WI38 (cell line): ENCODE measurements around the gene IFNAR1.

Experiments
- H3K4me3 ChIP-seq: 2 replicates; pipeline ENCODE4 v1.5.1; 2011; ENCODE audit warnings: low read depth, mild to moderate bottlenecking, control low read depth, low read length
- CTCF ChIP-seq: IDR thresholded peaks from 2 replicates; pipeline ENCODE4 v1.5.1; 2012; ENCODE audit warnings: low read depth, mild to moderate bottlenecking, control low read depth, low read length

Gene IFNAR1

GRCh38 chr21:33305938-33306337, 18.8 kb upstream of the IFNAR1 start:
- TF ChIP-seq CTCF, result no peak
- no peak overlapping the region for H3K4me3 ChIP-seq

DNA sequence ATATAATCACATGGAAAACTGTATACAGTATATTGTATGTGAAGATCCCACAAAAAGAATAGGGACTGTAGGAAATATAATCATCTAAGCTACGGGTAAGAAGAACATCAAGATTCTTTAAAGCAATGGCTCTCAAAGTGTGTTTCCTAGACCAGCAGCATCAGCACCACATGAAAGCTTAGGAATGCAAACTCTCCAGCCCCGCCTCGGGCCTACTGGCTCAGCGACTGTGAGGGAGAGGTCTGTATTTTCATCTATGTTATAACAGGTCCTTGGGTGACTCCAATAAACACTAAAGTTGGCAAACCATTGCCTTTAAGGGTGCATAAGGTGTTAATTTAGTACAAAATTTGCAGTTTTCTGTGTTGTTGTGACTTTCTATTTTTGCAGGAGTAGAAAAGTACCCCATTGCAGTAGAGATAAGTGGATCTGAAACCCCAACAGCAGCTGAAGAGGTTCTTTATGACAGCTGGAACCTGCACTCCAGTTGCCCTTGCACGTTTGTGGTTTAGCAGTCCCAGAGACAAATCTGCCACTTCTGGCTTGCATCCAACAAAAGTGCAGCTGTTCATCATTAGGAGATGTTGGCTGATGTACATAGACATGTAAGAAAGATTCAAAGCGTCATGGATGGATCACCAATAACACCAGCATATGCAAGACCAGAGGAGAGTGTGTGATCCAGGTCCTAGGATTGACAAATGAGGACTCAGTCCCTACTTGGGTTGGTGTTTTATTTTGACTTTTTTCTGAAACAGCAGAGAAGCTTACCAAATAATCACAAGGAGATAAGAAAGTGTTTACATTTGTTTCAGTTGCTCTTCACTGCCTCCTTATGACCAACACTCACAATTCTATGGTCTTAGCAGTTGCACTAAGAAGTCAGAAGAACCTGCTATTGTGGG, 15.9 kb upstream of the IFNAR1 start:
- no peak for TF ChIP-seq CTCF
- H3K4me3 ChIP-seq, result no peak overlapping the region

GRCh38 chr21:33309778-33310177, 15.0 kb upstream of the IFNAR1 start:
- H3K4me3 ChIP-seq, result no peak overlapping the region
- TF ChIP-seq CTCF, result no peak

- no peak overlapping the region for H3K4me3 ChIP-seq
- no peak for TF ChIP-seq CTCF
Observed at GRCh38 chr21:33312121-33312520, 12.6 kb upstream of the IFNAR1 start.

DNA sequence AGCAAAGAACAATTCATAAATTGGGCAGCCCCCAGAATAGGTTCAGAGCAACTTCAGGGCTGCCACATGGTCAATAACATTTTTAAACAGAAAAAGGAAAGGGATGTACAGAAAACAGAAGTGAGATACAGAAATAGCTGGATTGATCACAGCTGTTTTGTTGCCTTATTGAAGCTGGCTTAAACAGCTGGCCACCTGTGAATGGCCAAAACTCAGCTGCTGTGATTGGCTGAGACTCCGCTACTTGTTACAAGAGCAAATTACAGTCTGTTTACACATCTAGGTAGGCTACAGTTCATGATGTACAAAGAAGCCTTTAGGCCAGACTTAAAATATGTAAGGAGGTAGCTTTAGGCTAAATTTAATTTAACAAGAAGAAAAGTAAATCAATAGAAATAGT, 11.6 kb upstream of the IFNAR1 start:
- TF ChIP-seq CTCF, result no peak
- no peak overlapping the region for H3K4me3 ChIP-seq

DNA sequence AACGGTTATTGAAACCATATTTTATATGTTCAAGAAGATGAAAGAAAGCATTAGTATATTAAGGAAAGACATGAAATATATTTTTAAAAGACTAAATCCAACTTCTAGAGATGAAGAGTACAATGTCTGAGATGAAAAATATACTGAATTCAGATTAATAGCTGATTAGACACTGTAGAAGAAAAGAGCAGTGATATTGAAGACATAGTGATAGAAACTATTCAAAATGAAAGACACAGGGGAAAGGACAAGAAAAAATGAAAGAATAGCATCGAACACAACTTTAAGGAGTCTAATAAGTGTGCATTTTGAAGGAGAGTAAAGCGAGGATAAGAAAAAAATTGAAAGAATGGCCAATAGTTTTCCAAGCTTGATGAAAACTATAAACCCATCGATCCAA, 11.2 kb upstream of the IFNAR1 start:
- H3K4me3 ChIP-seq, result no peak overlapping the region
- no peak for TF ChIP-seq CTCF

DNA sequence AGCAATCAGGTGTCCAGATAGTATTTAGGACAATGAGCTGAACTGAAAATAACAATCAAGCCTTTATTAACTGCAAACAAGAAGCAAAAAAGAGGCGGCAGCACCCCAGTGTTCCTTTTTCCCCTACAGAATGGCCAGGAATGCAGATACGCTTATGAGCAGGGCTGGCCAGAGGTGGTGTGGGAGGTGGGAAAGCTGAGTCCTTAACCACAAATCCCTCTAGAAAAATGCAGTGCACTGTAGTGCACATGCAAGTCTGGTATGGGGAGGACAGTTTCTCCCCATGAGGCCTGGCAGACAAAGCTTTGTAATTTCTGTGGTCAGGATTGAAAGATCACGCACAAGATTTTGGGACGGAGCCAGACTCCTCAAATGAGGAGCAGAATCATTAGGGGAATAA, 10.7 kb upstream of the IFNAR1 start:
- no peak for TF ChIP-seq CTCF
- H3K4me3 ChIP-seq, result no peak overlapping the region
